ENCODE results near the gene C21orf58.

Gene C21orf58

DNA sequence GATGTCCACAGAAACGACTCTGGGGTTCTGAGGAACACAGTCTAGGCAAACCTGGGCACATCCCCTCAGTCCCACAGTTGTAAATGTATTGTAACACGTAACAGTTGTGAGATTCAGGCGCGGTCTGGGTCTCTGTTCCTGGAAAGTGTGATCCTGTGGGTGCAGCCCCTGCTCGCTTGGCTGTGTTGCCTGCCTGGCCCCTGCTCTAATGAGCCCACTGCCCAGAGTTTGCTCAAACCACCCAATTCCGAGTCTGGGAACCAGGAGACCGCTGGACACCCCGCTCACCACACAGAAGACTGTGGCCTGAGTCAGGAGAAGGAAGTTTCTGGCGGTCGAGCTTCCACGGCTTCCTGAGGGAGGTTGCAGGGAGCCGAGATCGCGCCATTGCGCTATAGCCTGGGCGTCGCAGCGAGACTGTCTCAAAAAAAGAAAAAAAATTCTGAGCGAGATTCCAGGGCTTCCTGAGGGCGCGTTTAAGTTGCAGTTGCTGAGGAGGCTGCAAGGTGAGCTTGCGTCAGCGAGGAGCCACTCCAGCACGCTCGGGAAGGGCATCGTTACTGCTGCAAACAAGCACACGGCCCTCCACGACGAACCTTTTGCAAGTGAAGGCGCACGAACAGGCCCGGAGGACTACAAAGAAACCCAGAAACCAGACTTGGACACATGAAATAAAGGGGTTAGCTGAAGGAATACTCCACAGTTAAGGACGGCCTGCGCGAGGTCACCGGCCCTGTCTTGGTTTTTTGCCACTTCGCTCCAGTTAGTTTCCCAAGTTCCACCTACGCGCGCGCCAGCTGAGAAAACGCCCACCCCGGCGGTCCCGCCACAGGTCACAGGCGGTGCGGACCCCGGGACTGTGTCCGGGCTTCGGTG is 1.1 kb downstream of the C21orf58 start:
- Histone ChIP-seq H3K27me3 (ENCODE audit: insufficient read depth, low read length, poor library complexity) (no peaks in the 10 kb centered on the region), H2AFZ (ENCODE audit: low read depth, low read length) (no peak overlapping the region), H3K9me3 (ENCODE audit: insufficient read depth, low read length, severe bottlenecking) (no peaks in the 10 kb centered on the region), H4K20me1 (ENCODE audit: insufficient read depth, low read length) (peaks cover 68% of the 10 kb centered on the region), H3K36me3 (ENCODE audit: insufficient read depth, low read length) (peaks cover 63% of the 10 kb centered on the region), H3K9ac (ENCODE audit: low read depth, low read length) (peak overlapping the region; percentile 100), H3K27ac (ENCODE audit: low read length) (peak overlapping the region; percentile 99), H3K4me1 (ENCODE audit: insufficient read depth, low read length) (peaks cover 54% of the 10 kb centered on the region), H3K79me2 (ENCODE audit: insufficient read depth, low read length) (peaks cover 90% of the 10 kb centered on the region), H3K4me3 (ENCODE audit: low read depth in 1 of 2, low read length in 2 of 2) (peak overlapping the region; percentile 37 to 66), H3K4me2 (ENCODE audit: insufficient read depth, low read length) (peak overlapping the region; percentile 97)
- ATAC-seq (ENCODE audit: insufficient read depth, low read depth) (no peak), DNase-seq (peak; percentile 38)
- TF ChIP-seq EZH2 (IDR thresholded peaks at IDR 0.05; ENCODE audit: borderline replicate concordance, low read depth, low read length, severe bottlenecking) = no peak
- TF ChIP-seq, protein P1, sequence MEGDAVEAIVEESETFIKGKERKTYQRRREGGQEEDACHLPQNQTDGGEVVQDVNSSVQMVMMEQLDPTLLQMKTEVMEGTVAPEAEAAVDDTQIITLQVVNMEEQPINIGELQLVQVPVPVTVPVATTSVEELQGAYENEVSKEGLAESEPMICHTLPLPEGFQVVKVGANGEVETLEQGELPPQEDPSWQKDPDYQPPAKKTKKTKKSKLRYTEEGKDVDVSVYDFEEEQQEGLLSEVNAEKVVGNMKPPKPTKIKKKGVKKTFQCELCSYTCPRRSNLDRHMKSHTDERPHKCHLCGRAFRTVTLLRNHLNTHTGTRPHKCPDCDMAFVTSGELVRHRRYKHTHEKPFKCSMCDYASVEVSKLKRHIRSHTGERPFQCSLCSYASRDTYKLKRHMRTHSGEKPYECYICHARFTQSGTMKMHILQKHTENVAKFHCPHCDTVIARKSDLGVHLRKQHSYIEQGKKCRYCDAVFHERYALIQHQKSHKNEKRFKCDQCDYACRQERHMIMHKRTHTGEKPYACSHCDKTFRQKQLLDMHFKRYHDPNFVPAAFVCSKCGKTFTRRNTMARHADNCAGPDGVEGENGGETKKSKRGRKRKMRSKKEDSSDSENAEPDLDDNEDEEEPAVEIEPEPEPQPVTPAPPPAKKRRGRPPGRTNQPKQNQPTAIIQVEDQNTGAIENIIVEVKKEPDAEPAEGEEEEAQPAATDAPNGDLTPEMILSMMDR (IDR thresholded peaks at IDR 0.05; ENCODE audit: borderline replicate concordance, extremely low read depth, low read length, poor library complexity, severe bottlenecking) = no peak

DNA sequence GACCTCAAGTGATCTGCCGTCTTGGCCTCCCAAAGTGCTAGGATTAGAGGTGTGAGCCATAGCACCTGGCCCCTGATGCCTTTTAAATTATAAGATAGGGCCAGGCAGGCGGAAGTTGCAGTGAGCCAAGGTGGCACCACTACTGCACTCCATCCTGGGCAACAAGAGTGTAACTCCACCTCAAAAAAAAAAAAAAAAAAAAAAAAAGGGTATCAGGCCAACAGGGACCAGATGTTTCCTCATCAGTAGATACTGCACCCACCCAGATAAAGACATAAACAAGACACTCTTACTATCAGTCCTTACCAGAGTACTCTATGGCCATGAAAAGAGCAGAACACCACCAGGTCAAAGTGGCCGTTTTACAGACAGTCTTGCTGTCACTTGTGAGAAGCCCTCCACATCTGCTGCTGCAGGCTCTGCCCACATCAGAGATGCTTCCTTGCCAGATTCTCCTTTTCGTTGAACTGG is 3.3 kb downstream of the C21orf58 start:
- Histone ChIP-seq H3K9me3 (ENCODE audit: insufficient read depth, low read length, severe bottlenecking) (no peaks in the 10 kb centered on the region), H3K4me1 (ENCODE audit: insufficient read depth, low read length) (peaks cover 39% of the 10 kb centered on the region), H3K79me2 (ENCODE audit: insufficient read depth, low read length) (peaks cover 88% of the 10 kb centered on the region), H3K4me2 (ENCODE audit: insufficient read depth, low read length) (peak overlapping the region; percentile 97), H3K36me3 (ENCODE audit: insufficient read depth, low read length) (peaks cover 74% of the 10 kb centered on the region), H2AFZ (ENCODE audit: low read depth, low read length) (no peak overlapping the region), H3K9ac (ENCODE audit: low read depth, low read length) (peak overlapping the region; percentile 100; the same call in 1 of the 2 replicates), H3K27me3 (ENCODE audit: insufficient read depth, low read length, poor library complexity) (no peaks in the 10 kb centered on the region), H3K27ac (ENCODE audit: low read length) (peak overlapping the region; percentile 57; the same call in 1 of the 2 replicates), H3K4me3 (ENCODE audit: low read depth in 1 of 2, low read length in 2 of 2) (peak overlapping the region in 1 of 2 experiments; percentile 41; a peak in 2 of 4 replicates), H4K20me1 (ENCODE audit: insufficient read depth, low read length) (peaks cover 71% of the 10 kb centered on the region)
- DNase-seq = no peak
- ATAC-seq (ENCODE audit: insufficient read depth, low read depth) = no peak
- TF ChIP-seq EZH2 (IDR thresholded peaks at IDR 0.05; ENCODE audit: borderline replicate concordance, low read depth, low read length, severe bottlenecking) = no peak
- TF ChIP-seq, protein P1 (IDR thresholded peaks at IDR 0.05; ENCODE audit: borderline replicate concordance, extremely low read depth, low read length, poor library complexity, severe bottlenecking) = no peak

DNA sequence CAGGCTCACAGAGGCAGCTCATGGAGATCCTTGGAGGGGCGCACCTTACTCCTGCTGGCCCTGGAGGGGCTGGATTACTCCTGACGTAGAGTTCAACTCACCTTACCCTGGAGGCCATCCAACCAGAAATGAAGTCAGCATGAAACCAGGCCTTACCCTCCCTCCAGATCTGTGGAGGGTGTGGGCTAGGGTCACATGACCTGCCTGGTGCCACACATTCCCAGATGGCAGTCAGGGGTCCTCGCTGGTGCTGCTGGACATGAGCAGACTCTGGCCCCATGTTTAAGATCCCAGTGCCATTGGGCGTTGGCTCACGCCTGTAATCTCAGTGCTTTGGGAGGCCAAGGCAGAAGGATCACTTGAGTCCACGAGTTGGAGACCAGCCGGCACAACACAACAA is 4.5 kb downstream of the C21orf58 start:
- Histone ChIP-seq H3K4me1 (ENCODE audit: insufficient read depth, low read length) (peaks cover 36% of the 10 kb centered on the region), H3K4me3 (ENCODE audit: low read depth in 1 of 2, low read length in 2 of 2) (no peak overlapping the region), H3K9me3 (ENCODE audit: insufficient read depth, low read length, severe bottlenecking) (no peaks in the 10 kb centered on the region), H3K36me3 (ENCODE audit: insufficient read depth, low read length) (peaks cover 86% of the 10 kb centered on the region), H3K9ac (ENCODE audit: low read depth, low read length) (no peak overlapping the region), H3K27ac (ENCODE audit: low read length) (no peak overlapping the region), H3K27me3 (ENCODE audit: insufficient read depth, low read length, poor library complexity) (no peaks in the 10 kb centered on the region), H3K4me2 (ENCODE audit: insufficient read depth, low read length) (peak overlapping the region; percentile 43; the same call in 1 of the 2 replicates), H4K20me1 (ENCODE audit: insufficient read depth, low read length) (peaks cover 73% of the 10 kb centered on the region), H3K79me2 (ENCODE audit: insufficient read depth, low read length) (peaks cover 79% of the 10 kb centered on the region), H2AFZ (ENCODE audit: low read depth, low read length) (no peak overlapping the region)
- no peak for ATAC-seq (ENCODE audit: insufficient read depth, low read depth)
- TF ChIP-seq, protein P1 (IDR thresholded peaks at IDR 0.05; ENCODE audit: borderline replicate concordance, extremely low read depth, low read length, poor library complexity, severe bottlenecking) = no peak
- no peak for TF ChIP-seq EZH2 (IDR thresholded peaks at IDR 0.05; ENCODE audit: borderline replicate concordance, low read depth, low read length, severe bottlenecking)
- no peak for DNase-seq
